ENCODE results near the gene TAS2R41.

DNA sequence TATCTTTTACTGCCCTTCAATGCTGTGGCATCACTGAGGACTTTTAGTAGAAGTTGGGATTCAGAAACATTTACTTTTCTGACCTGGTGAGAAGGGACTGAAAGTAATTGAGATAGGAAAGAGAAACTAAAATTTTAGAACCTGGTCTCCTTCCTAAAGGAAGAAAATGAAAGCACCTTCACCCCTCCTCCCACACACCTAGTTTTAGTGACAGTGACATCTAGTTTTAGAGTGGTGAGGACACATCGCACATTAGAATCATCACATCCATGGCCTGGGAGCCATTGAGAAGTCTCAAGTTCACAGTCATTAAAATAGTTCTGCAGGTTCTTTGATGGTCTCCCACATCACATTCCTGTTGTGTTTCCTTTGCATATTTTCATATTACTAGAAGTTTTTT lies 16.1 kb downstream of the TAS2R41 start:
- TF ChIP-seq, protein P1, sequence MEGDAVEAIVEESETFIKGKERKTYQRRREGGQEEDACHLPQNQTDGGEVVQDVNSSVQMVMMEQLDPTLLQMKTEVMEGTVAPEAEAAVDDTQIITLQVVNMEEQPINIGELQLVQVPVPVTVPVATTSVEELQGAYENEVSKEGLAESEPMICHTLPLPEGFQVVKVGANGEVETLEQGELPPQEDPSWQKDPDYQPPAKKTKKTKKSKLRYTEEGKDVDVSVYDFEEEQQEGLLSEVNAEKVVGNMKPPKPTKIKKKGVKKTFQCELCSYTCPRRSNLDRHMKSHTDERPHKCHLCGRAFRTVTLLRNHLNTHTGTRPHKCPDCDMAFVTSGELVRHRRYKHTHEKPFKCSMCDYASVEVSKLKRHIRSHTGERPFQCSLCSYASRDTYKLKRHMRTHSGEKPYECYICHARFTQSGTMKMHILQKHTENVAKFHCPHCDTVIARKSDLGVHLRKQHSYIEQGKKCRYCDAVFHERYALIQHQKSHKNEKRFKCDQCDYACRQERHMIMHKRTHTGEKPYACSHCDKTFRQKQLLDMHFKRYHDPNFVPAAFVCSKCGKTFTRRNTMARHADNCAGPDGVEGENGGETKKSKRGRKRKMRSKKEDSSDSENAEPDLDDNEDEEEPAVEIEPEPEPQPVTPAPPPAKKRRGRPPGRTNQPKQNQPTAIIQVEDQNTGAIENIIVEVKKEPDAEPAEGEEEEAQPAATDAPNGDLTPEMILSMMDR (IDR thresholded peaks at IDR 0.05): no peak
- TF ChIP-seq POLR2A (IDR thresholded peaks at IDR 0.05) (no peak), POLR2AphosphoS5 (IDR thresholded peaks at IDR 0.05) (no peak)
